NT2/D1 (cell line): Measurements from ENCODE around the gene MCF2L.

Experiments used
- YY1 ChIP-seq: IDR thresholded peaks from 2 replicates; pipeline ENCODE4 v1.6.1; 2011; ENCODE audit not compliant: insufficient read length, insufficient read depth
- ZNF274 ChIP-seq: IDR thresholded peaks from 2 replicates; pipeline ENCODE4 v1.6.1; 2011; ENCODE audit warnings: mild to moderate bottlenecking, low read depth, low read length

GRCh38 chr13:113087923-113088690 is 119.1 kb downstream of the MCF2L start:
- TF ChIP-seq ZNF274: no peak
- no peak for TF ChIP-seq YY1
